Effector CD4-positive, alpha-beta T cell (primary cell): ENCODE data around the gene LITAFD.
"Not testable (repeated sequence)": the region's sequence is repeated elsewhere in the genome, so short reads cannot be mapped to it uniquely, and the experiment has no call there.

ENCODE experiments used
- DNase-seq: peaks from one replicate; pipeline ENCODE4 v3.0.0-alpha.2; 2020

Gene LITAFD

DNA sequence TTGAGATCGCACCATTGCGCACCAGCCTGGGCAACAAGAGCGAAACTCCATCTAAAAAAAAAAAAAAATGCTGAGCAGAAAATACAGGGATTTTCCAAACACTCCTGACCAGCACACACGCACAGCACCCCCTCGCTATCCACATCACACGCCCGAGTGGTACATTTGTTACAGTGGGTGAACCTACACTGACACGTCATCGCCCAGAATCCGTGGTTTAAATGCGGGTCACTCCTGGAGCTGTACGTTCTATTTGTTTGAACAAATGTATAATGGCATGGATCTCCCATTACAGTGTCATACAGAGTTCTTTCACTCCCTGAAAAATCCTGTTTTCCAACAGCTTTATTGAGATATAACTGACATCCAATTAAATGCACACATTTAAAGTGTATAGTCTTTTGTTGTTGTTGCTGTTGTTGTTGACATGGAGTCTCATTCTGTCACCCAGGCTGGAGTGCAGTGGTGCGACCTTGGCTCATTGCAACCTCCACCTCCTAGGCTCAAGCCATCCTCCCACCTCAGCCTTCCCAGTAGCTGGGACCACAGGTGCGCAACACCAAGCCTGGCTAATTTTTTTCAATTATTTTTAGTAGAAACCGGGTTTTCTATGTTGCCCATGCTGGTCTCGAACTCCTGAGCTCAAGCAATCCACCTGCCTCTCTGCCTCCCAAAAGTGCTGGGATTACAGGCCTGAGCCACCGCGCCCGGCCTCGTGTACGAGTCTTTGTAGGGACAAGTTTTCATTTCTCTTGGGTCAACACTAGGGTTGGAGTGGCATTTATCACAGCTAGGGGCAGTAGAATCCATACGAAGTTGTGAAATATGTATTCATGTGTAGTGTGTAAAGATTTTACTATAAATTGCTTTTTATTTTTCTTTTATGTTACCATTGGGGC, 8.9 kb upstream of the LITAFD start:
- no peak for DNase-seq

DNA sequence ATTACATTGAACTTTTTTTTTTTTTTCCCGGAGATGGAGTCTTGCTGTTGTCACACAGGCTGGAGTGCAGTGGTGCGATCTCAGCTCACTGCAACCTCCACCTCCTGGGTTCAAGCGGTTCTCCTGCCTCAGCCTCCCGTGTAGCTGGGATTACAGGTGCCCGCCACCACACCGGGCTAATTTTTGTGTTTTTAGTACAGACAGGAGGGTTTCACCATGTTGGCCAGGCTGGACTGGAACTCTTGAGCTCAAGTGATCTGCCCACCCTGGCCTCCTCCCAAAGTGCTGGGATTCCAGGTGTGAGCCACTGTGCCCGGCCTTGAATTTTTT, 8.3 kb upstream of the LITAFD start:
- DNase-seq: not testable (repeated sequence)

DNA sequence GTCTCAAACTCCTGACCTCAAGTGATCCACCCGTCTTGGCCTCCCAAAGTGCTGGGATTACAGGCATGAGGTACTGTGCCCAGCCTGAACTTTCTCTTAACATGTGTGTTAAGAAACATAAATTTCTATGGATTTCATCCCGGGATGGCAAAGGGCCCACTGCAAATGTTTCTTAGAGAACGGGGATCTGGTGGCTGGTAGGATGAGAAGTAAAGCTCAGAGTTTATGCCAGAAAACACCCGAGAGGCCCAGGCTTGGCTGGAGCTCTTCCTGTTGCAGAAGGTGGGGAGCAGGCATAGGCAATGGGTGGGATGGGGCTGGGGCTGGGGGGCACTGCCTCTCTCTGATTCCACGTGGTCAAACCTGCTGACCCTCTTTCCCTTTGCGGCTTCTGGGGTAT, 7.8 kb upstream of the LITAFD start:
- DNase-seq: no peak

DNA sequence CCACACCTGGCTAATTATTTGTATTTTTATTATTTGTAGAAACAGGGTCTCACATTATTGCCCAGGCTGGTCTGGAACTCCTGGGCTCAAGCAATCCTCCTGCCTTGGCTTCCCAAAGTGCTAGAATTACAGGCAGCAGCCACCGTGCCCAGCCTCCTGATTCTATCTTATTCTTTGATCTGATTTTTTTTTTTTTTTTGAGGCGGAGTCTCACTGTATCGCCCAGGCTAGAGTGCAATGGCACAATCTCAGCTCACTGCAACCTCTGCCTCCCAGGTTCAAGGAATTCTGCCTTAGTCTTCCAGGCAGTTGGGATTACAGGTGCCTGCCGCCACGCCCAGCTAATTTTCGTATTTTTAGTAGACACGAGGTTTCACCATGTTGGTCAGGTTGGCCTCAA, 6.8 kb upstream of the LITAFD start:
- not testable (repeated sequence) for DNase-seq

DNA sequence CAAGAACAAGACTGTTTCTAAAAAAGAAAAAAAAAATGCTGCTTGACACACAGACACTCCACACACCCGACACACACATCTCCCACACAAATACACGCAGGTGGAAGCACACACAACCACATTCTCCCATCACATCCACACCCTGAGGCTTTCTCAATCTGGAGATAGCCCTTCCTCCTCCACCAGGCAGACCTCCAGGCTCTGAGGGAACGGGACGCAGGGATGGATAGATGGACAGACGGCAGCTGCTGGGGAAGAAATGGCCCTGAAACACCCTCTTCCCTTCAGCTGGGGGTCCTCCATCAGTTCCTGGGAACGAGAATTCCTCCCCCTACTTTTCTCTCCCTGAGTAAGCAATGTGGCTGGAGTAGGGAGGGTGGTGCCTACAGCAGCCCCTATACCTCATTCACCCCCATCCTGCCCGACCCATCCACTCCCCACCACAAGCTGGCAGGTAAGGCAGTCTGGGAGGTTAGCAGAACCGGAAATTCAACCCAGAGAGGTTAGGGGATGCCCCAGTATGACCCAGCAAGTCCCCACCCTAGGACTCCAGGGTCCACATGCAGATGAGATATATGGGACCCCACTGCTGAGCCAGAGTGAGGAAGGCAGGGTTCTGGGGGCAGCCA, 4.1 kb upstream of the LITAFD start:
- no peak for DNase-seq

DNA sequence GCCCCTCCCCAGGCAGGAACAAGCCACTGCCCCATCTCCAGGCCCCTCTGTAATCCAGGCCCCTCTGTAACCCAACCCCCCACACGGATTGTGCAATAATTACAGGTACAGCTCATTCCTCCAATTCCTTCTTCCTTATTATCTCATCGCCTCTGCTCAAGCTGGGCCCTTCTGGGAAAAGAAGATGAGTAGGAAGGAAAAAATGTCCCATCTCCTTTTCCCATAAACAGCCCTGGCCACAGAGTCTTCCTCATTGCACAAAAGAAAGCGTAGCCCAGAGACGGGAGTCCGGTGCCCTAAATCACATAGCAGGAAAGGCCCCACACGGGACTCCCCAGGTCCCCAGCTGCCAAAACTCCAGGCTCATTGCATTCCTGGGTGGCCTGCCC, 3.6 kb upstream of the LITAFD start:
- DNase-seq: no peak

DNA sequence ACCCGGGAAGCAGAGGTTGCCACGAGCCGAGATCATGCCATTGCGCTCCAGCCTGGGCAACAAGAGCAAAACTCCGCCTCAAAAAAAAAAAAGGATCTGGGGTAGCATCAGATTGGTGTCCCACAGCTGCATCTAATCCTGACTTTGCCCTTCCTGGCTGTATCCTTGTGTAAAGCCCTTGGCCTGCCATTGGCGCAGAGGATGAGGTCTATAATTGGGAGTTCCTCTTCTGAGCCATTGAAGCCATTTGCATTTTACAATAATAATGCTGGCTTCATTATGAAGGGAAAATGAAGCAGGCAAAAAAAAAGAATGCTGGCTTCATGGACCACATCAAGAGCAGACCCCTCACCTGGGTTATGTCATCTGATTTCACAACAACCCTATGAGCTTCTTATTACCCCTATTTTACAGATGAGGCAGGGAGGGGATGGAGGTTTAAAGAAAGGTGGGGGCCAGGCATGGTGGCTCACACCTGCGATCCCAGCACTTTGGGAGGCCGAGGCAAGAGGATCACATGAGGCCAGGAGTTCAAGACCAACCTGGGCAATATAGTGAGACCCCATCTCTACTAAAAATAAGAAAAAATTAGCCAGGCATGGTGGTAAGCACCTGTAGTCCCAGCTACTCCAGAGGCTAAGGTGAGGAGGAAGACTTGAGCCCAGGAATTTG, 1.2 kb upstream of the LITAFD start:
- DNase-seq: no peak

DNA sequence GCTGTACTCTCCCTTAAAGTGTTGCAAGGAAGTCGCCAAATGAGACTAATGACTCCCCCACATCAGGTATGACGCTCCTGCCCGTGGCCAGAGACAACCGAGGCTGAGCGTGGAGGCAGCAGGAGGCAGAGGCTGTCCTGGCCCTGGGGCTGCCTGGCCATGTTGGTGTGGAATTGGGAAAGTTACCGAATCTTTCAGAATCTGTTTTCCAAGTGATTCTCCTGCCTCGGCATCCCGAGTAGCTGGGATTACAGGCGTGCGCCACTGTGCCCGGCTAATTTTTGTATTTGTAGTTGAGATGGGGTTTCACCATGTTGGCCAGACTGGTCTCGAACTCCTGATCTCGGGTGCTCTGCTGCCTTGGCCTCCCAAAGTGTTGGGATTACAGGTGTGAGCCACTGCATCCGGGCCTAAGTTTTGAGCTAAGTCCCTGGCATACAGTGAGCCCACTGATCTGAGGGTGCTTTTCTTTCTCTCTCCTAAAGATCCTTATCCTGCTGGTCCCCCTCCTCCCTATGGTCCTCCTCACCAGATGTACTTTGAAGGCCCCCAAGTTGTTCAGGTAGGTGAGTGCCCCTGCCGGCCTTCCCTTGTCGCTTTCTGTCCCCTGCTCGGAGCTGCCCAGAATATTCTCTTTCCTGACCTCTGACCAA, 700 bp downstream of the LITAFD start:
- DNase-seq: no peak

DNA sequence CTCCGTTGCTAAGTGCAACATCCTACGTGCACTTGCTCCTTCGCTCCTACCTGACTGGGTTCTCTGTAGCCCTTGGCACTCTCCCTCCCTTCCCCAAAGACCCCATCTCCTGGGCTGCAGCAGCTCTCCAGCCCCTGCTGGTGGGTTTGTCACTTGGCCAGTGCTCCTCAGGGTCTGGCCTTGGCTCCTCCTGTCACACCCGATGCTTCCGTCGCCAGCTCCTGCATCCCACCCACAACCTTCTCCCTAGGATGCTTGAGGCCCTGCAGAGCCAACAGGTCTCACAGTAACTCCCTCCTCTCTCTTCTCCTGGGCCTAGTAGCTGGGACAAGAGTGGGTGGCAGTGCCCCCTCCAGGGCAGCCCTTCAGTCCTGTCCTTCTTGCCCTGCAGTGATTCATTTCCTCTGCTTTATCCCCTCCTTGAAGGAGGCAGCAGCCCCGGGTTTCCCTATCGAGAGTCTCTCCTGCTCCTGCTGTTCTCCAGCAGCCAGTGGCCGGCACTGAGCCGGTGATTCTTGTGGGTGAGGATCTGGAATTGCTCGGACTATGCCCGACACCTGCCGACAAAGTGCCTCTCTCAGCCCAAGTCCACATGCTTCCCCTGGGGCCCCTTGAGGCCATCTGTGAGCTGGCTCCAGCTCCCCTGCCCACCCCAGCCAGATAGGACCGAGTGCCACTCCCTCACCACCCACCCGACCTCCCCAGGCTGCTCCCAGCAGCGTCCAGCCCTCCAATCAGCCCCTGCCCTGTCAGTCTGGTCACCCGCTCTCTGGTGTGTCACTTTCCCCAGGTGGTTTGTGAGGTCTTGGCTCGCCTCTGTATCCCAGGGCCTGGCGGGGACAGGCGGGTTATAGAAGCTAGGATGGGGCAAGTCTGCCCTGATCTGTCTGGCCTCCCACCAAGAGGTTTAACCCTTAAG, 3.8 kb downstream of the LITAFD start:
- no peak for DNase-seq

DNA sequence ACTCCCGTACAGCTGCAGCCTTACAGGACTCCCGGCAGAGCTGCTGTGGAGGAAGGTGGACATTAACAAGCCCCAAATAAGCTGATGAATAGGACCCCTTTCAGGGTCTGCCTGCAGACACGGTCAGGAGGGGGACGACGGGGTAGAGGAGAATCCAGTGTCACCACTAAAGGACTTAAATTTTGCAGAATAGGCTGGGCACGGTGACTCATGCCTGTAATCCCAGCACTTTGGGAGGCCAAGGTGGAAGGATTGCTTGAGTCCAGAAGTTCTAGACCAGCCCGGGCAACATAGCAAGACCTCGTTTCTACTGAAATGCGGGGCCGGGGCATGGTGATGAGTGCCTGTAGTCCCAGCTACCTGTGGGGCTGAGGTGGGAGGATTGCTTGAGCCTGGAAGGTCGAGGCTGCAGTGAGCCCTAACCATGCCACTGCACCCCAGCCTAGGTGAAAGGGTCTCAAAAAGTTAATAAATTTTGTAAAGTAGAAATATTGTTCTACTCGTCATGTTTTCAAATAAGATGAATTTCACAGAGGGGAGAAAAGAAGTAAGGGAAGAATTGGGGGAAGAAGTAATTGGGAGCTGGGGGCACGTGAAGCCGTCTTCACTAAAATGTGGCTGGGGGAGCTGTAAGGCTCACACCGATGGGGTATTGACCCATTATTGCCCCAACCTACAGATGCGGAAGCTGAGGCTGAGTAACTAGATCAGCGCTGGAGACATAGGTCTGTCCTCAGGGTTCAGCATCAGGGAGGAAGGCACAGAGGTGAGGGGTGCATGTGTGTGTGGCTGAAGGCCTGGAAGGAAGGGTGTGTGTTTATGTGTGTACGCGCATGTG, 4.7 kb downstream of the LITAFD start:
- no peak for DNase-seq

DNA sequence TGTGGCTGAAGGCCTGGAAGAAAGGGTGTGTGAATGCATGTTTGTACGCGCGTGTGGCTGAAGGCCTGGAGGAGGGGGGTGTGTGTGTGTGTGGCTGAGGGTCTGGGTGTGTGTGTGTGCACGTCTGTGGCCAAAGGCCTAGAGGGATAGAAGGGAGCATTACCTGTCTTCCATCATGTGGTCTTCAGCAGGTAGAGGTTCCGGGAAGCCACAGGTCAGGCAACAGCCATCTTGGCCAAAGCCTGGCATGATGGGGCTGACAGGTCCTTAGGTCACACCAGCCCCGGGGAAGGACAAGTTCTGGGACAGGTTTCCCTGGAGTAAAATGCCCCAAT, 5.2 kb downstream of the LITAFD start:
- no peak for DNase-seq

DNA sequence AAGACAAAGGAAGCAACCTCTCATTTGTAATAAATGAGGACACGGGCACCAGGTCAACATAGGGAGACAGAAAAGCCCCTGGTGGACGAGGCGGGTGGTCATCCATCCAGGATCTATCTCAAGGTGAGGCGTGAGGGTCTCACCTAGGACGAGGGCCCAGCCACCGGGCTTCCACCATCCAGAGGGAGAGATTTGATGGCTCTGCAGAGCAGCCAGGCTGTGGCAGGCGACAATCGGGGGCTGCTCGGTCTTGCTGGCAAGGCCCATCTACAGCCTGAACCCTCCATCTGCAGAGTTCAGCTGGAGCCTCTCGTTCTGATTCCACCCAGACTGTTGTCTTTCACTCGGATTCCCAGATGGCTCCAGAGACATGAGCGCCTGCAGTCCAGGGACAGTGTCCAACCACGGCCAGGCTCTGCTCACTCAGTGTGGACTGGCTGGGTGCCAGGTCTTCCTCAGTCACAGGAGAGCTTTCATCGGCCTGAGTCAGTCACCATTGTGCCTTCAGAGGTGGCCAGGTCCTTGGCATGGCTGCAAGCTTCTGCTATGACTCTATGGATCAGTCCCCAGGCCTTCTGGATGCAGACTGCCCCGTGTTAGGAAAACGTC, 5.9 kb downstream of the LITAFD start:
- no peak for DNase-seq

DNA sequence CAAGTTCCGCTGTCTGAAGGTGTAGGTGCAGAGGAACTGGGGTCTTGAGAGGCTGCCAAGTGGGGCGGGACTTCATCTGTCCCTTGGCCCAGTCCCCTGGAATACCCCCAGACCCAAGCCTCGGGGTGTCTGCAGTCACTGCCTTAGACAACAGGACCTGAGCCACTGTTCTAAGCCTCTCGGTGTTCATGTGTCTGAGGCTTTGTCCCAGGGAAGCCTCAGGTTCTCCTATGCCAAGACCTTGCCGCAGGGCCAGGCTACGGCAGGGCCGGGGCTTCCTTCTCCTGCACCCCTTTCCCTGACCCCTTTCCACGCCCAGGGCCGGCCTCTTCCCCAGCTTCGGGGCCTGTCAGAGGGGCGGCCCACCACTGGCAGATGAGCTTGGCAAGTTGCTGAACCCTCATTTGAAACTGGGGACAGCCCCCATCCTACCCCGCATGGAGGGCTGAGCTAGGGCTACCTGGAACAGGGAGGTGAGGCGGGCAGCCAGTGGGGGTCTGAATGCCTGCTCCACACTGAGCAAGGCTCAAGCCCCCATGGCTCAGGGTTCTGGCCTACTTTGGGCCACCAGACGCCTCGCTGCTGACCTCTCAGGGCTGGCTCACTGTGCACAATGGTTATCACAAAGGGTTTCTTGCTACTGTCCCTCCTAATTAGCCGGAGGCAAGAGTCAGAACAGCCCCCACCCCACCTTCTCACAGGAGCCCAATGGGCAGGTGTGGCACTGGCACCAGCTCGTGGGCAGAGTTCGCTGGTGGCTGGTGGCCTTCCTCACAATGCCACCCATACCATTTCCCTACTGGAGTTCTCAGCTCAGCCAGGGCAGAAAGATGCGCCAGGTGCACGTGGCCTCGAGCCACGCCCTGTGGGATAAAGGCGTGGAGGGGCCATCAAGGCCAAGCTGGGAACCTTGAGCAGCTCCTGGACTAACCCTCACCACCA, 7.1 kb downstream of the LITAFD start:
- no peak for DNase-seq

DNA sequence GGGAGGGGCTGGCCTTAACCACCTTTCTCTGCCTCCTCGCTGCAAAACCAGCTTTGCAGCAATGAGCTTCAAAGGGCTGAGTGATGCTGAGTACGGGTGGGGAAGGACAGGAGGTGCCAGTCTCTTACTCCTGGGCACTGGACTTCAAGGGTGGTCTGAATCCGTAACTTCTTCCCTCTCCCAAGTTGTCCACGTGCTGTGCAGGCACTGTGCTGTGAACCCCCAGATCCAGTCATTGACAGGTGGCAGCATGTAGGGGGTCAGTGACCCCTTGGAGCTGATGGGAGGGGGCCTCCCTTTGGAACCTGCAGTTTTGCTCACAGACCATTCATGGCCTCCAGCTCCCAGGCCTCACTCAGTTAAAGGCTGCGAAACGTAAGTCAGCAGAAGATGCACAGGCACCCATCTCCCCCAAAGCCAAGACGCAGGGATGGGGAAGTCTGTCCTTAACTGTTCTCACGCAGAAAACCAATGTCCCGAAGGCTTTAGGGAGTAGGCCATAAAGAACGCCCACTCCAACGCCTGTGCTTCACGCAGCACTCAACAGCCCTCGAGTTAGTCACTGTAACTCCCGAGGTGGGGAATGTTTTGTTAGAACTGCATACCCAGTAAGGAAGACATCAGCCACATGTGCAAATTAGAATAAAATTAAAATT, 7.9 kb downstream of the LITAFD start:
- no peak for DNase-seq

DNA sequence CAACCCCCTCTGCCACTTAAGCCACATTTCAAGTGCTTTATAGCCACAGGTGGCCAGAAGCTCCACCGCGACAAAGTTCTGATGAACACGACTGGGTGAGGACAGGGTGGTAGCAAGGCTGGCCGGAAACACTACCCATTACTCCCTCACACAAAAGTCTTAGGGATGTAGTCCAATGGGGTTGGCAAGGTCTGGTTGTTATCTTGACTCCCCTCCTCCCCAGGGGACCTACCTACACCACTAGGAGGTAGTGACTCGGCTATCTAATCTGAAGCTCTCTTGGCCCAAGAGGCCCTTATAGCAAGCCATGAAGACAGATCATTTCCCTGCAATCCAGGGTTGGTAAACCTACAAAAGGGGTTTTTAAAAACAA, 8.4 kb downstream of the LITAFD start:
- DNase-seq: no peak

DNA sequence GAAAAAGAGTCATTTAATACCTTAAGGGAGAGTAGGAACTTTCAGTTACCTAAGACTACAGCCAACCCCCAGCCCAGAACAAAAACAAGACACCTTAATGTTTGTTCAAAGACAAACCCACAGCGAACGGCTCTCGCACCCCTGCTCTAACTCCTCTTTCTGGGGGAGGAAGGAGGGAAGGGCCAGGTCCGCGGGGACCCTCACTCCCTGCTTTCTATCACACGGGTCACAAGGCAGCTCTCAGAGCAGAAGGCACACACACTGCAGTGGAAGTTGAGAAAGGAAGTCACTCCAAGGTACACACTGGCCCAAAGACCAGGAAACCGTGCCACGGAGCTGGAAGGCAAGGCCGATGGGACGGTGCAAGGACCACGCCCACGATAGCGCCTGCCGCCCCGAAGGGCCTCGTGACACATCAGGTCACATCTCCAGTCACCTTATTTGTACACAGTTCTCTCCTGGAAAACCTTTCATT, 10.0 kb downstream of the LITAFD start:
- DNase-seq: no peak

DNA sequence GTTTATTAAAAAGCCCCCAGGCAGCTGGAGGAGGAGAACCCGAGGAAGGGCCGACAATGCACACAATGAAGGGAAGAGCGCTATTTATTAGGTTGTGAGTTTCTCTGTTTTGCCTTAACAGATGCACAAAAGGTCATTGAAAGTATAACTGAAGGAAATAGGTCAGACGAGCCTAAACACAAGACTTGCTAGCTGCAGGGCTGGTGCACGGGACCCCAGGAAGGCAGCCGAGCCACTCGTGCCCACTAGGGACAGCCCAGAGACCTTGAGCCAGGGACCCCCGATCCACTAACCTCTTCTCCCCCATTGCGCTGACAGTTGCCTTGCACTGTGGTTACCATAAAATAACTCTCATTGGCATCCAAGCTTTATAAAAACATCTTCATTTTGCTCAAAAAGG, 11.3 kb downstream of the LITAFD start:
- DNase-seq: no peak

DNA sequence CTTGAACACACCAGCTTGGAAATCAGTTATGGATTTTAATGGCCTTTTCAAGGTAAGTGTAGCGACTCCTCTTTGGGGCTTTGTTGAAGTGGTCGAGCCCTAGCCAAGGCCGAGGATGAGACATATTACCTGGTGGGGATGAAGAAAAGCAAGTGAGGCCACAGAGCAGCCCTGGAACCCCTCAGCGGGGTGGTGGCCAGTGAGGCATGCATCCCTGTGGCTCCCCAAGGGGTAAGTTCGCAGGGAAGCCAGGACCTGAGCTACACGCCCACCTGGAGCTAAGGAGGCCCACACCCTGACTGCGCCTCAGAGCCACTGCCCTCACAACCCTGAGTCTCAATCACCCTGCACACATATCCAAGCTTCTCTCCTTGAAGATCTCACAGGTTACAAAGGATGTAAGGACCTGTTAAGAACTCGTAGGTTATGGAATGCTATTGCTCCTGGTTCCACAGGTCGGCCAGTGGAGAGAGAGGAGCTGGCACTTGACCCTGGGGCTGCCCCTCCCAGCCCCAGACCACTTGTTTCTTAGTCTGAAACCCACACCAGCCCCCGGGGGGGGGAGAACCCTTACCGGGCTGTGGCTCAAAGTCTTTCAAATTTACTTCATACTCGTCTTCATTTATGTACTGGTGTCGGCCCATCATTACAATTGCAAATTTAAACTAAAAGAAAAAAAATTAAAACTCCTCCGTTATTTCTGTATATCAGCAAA, 12.0 kb downstream of the LITAFD start:
- no peak for DNase-seq
